ENCODE data around the gene ZNF106. TPM values are rescaled to one million over a fixed set of nuclear protein-coding genes. Genes with fewer than 3 reads are reported as not detected.

The ZNF106 gene
- total RNA-seq, 1 experiment from 2014 or later, result 58.2 TPM

GRCh38 chr15:42411884-42412283 is 79.1 kb downstream of the ZNF106 start (continued):
- TF ChIP-seq ERG (CRISPR knock-in tag; IDR thresholded peaks at IDR 0.05) (no peak), FOXP4 (CRISPR knock-in tag; IDR thresholded peaks at IDR 0.05) (no peak), ZNF263 (CRISPR knock-in tag; IDR thresholded peaks at IDR 0.05; ENCODE audit: low read depth) (no peak), CREB1 (CRISPR knock-in tag; IDR thresholded peaks at IDR 0.05) (no peak), ZNF219 (CRISPR knock-in tag; IDR thresholded peaks at IDR 0.05; ENCODE audit: borderline replicate concordance) (no peak), ESRRA (CRISPR knock-in tag; IDR thresholded peaks at IDR 0.05; ENCODE audit: borderline replicate concordance) (no peak), GRHL2 (CRISPR knock-in tag; IDR thresholded peaks at IDR 0.05; ENCODE audit: insufficient replicate concordance, severe bottlenecking) (no peak)
- TF ChIP-seq, protein P1, sequence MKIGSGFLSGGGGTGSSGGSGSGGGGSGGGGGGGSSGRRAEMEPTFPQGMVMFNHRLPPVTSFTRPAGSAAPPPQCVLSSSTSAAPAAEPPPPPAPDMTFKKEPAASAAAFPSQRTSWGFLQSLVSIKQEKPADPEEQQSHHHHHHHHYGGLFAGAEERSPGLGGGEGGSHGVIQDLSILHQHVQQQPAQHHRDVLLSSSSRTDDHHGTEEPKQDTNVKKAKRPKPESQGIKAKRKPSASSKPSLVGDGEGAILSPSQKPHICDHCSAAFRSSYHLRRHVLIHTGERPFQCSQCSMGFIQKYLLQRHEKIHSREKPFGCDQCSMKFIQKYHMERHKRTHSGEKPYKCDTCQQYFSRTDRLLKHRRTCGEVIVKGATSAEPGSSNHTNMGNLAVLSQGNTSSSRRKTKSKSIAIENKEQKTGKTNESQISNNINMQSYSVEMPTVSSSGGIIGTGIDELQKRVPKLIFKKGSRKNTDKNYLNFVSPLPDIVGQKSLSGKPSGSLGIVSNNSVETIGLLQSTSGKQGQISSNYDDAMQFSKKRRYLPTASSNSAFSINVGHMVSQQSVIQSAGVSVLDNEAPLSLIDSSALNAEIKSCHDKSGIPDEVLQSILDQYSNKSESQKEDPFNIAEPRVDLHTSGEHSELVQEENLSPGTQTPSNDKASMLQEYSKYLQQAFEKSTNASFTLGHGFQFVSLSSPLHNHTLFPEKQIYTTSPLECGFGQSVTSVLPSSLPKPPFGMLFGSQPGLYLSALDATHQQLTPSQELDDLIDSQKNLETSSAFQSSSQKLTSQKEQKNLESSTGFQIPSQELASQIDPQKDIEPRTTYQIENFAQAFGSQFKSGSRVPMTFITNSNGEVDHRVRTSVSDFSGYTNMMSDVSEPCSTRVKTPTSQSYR (CRISPR knock-in tag; IDR thresholded peaks at IDR 0.05), result no peak
- TF ChIP-seq, protein P2, sequence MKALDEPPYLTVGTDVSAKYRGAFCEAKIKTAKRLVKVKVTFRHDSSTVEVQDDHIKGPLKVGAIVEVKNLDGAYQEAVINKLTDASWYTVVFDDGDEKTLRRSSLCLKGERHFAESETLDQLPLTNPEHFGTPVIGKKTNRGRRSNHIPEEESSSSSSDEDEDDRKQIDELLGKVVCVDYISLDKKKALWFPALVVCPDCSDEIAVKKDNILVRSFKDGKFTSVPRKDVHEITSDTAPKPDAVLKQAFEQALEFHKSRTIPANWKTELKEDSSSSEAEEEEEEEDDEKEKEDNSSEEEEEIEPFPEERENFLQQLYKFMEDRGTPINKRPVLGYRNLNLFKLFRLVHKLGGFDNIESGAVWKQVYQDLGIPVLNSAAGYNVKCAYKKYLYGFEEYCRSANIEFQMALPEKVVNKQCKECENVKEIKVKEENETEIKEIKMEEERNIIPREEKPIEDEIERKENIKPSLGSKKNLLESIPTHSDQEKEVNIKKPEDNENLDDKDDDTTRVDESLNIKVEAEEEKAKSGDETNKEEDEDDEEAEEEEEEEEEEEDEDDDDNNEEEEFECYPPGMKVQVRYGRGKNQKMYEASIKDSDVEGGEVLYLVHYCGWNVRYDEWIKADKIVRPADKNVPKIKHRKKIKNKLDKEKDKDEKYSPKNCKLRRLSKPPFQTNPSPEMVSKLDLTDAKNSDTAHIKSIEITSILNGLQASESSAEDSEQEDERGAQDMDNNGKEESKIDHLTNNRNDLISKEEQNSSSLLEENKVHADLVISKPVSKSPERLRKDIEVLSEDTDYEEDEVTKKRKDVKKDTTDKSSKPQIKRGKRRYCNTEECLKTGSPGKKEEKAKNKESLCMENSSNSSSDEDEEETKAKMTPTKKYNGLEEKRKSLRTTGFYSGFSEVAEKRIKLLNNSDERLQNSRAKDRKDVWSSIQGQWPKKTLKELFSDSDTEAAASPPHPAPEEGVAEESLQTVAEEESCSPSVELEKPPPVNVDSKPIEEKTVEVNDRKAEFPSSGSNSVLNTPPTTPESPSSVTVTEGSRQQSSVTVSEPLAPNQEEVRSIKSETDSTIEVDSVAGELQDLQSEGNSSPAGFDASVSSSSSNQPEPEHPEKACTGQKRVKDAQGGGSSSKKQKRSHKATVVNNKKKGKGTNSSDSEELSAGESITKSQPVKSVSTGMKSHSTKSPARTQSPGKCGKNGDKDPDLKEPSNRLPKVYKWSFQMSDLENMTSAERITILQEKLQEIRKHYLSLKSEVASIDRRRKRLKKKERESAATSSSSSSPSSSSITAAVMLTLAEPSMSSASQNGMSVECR (CRISPR knock-in tag; IDR thresholded peaks at IDR 0.05; ENCODE audit: borderline replicate concordance), result no peak

GRCh38 chr15:42409011-42409410 is 81.9 kb downstream of the ZNF106 start:
- Mint-ChIP-seq H3K4me1 (no peaks in the 10 kb centered on the region), H3K27me3 (ENCODE audit: low read depth) (no peaks in the 10 kb centered on the region), H3K4me3 (no peak overlapping the region), H3K36me3 (peaks cover 4% of the 10 kb centered on the region; the same call in 1 of the 2 replicates), H3K9me3 (no peaks in the 10 kb centered on the region), H3K27ac (no peak overlapping the region)
- no peak for ATAC-seq
- DNase-seq (ENCODE audit: low spot score), result no peak
- ChIA-PET CTCF (interaction anchor here (0.6 to 1.1 kb wide), 4 partner anchors 24 to 340 kb away, joined by 3 to 6 read pairs (median 4); no protein-coding TSS in a partner anchor), POLR2A (no interaction called here)
- TF ChIP-seq MXD4 (CRISPR knock-in tag; IDR thresholded peaks at IDR 0.05; ENCODE audit: borderline replicate concordance) (no peak), ZNF232 (CRISPR knock-in tag; IDR thresholded peaks at IDR 0.05) (no peak), JAZF1 (CRISPR knock-in tag; IDR thresholded peaks at IDR 0.05) (no peak), MLX (CRISPR knock-in tag; IDR thresholded peaks at IDR 0.05) (no peak), PREB (CRISPR knock-in tag; IDR thresholded peaks at IDR 0.05; ENCODE audit: borderline replicate concordance) (no peak), NR3C1 (CRISPR knock-in tag; conservative IDR thresholded peaks at IDR 0.05; ENCODE audit: low read depth) (no peak), TP53 (CRISPR knock-in tag; IDR thresholded peaks at IDR 0.05) (no peak), ZNF532 (CRISPR knock-in tag; IDR thresholded peaks at IDR 0.05; ENCODE audit: borderline replicate concordance) (no peak), PRRX2 (CRISPR knock-in tag; IDR thresholded peaks at IDR 0.05) (no peak), ZNF396 (CRISPR knock-in tag; IDR thresholded peaks at IDR 0.05; ENCODE audit: borderline replicate concordance) (no peak), FOXJ3 (CRISPR knock-in tag; IDR thresholded peaks at IDR 0.05; ENCODE audit: borderline replicate concordance) (no peak)
